ENCODE results near the gene ZFYVE21.

GRCh38 chr14:103772078-103772712 is 56.6 kb downstream of the ZFYVE21 start:
- TF ChIP-seq CTCF (conservative IDR thresholded peaks at IDR 0.05 in 1 of 2, IDR thresholded peaks at IDR 0.05 in 1 of 2; ENCODE audit: low read depth in 1 of 2, low read length in 2 of 2), result no peak
- TF ChIP-seq EZH2 (IDR thresholded peaks at IDR 0.05; ENCODE audit: low read length, missing control alignments), result no peak

All from fibroblast of lung (primary cell).